Uterus (tissue), 2 donors: ENCODE data around the gene IRAK3.

ENCODE experiments used
- CTCF ChIP-seq, 4 experiments: fragments of 200-600 bp in 2 of 4; fragments of 450-650 bp in 2 of 4; sonication (generic) in 2 of 4; IDR thresholded peaks; one replicate each; pipeline ENCODE4 v1.5.1; 2016 to 2019; ENCODE audit warnings: antibody characterized with exemption in 4 of 4, mild to moderate bottlenecking in 2 of 4, moderate library complexity in 1 of 4
- POLR2A ChIP-seq, 2 donors: fragments of 450-650 bp; IDR thresholded peaks; one replicate each; pipeline ENCODE4 v1.6.1; 2016; ENCODE audit warnings: antibody characterized with exemption in 2 of 2, mild to moderate bottlenecking in 1 of 2, moderate library complexity in 1 of 2

GRCh38 chr12:66176105-66176900, 12.7 kb upstream of the IRAK3 start:
- TF ChIP-seq CTCF (IDR thresholded peaks at IDR 0.05) (no peak), POLR2A (IDR thresholded peaks at IDR 0.05) (no peak)
